GM10248 (cell line): Measurements from ENCODE around the gene C1orf74.

Source experiments
- CTCF ChIA-PET: fragments of 300-600 bp; sonication (Branson Sonifier 250); formaldehyde crosslinking; extraction: SDS; loops from one replicate; lab custom pipeline; 2021; ENCODE audit warnings: antibody characterized with exemption; lab: Yijun Ruan, JAX
- POLR2A ChIA-PET: fragments of 350-650 bp; sonication (Branson Sonifier 250); formaldehyde crosslinking; extraction: SDS; loops from one replicate; lab custom pipeline; 2020; ENCODE audit warnings: antibody characterized with exemption; lab: Yijun Ruan, JAX
- DNase-seq: peaks from one replicate; pipeline ENCODE4 v3.0.0; 2012; ENCODE audit errors: extremely low spot score
- CTCF ChIP-seq: IDR thresholded peaks from 2 replicates; pipeline ENCODE4 v1.5.1; 2012; ENCODE audit warnings: mild to moderate bottlenecking, low read depth; ENCODE audit errors: extremely low read depth, missing control alignments, control extremely low read depth

C1orf74 gene

GRCh38 chr1:209769971-209770370 is 14.4 kb downstream of the C1orf74 start:
- ChIA-PET POLR2A (interaction anchor here (0.8 kb wide), 1 partner anchor 17 kb away, joined by 3 read pairs; no protein-coding TSS in a partner anchor), CTCF (interaction anchor here (0.9 to 5.4 kb wide), 11 partner anchors 9 to 126 kb away, joined by 3 to 40 read pairs (median 5); partner anchors contain the start of genes C1orf74 and TRAF3IP3)
- DNase-seq, result no peak
- no peak for TF ChIP-seq CTCF

GRCh38 chr1:209769171-209769904 is 15.0 kb downstream of the C1orf74 start:
- ChIA-PET POLR2A (interaction anchor here (0.8 to 1.5 kb wide), 2 partner anchors 14 to 18 kb away, joined by 3 to 5 read pairs; no protein-coding TSS in a partner anchor), CTCF (interaction anchor here (0.9 to 5.4 kb wide), 15 partner anchors 9 to 200 kb away, joined by 3 to 40 read pairs (median 5); partner anchors contain the start of genes C1orf74 and TRAF3IP3)
- DNase-seq, result peak; percentile 74
- no peak for TF ChIP-seq CTCF

GRCh38 chr1:209768354-209768774 is 16.0 kb downstream of the C1orf74 start:
- ChIA-PET POLR2A (interaction anchor here (0.6 to 1.5 kb wide), 3 partner anchors 13 to 482 kb away, joined by 3 to 5 read pairs (median 3); partner anchors contain the start of gene TRAF3IP3), CTCF (interaction anchor here (0.7 to 5.4 kb wide), 13 partner anchors 11 to 199 kb away, joined by 3 to 40 read pairs (median 7); partner anchors contain the start of gene TRAF3IP3)
- TF ChIP-seq CTCF, result no peak
- DNase-seq, result peak; percentile 83

GRCh38 chr1:209767706-209768105 is 16.7 kb downstream of the C1orf74 start:
- CTCF ChIA-PET, result interaction anchor here (0.7 to 5.4 kb wide), 11 partner anchors 11 to 191 kb away, joined by 3 to 40 read pairs (median 9); partner anchors contain the start of gene TRAF3IP3
- POLR2A ChIA-PET, result interaction anchor here (1.1 kb wide), 1 partner anchor 12 kb away, joined by 3 read pairs; the partner anchor contains the start of gene TRAF3IP3
- TF ChIP-seq CTCF, result no peak
- no peak for DNase-seq

- POLR2A ChIA-PET, result no interaction called here
- no peak for TF ChIP-seq CTCF
- DNase-seq, result no peak
- CTCF ChIA-PET, result interaction anchor here (1.0 to 5.4 kb wide), 8 partner anchors 8 to 74 kb away, joined by 3 to 40 read pairs (median 10); partner anchors contain the start of gene TRAF3IP3
Observed at GRCh38 chr1:209767096-209767495, 17.3 kb downstream of the C1orf74 start.

GRCh38 chr1:209766051-209766450 is 18.3 kb downstream of the C1orf74 start:
- no peak for DNase-seq
- no peak for TF ChIP-seq CTCF
- POLR2A ChIA-PET, result no interaction called here
- CTCF ChIA-PET, result interaction anchor here (1.0 to 5.4 kb wide), 6 partner anchors 9 to 57 kb away, joined by 3 to 40 read pairs (median 12); partner anchors contain the start of genes C1orf74 and TRAF3IP3
